HG03439 (cell line): Measurements from ENCODE around the gene RPS5.
"Not testable (repeated sequence)": the region's sequence is repeated elsewhere in the genome, so short reads cannot be mapped to it uniquely, and the experiment has no call there.

ENCODE experiments used
- ATAC-seq: cut with Tn5 transposase; IDR thresholded peaks from one replicate; pipeline ENCODE4 v1.9.1; 2021; ENCODE audit warnings: mild to moderate bottlenecking, moderate library complexity; ENCODE audit not compliant: unreplicated experiment

The RPS5 gene

GRCh38 chr19:58355908-58356765, 30.9 kb upstream of the RPS5 start:
- no peak for ATAC-seq

GRCh38 chr19:58356766-58357480, 30.1 kb upstream of the RPS5 start:
- no peak for ATAC-seq

GRCh38 chr19:58357481-58358145, 29.5 kb upstream of the RPS5 start:
- no peak for ATAC-seq

- peak; percentile 20 for ATAC-seq
Measured at GRCh38 chr19:58361900-58362271, 25.2 kb upstream of the RPS5 start.

GRCh38 chr19:58362272-58362994, 24.6 kb upstream of the RPS5 start, which contains the start of gene ZNF497:
Gene ZNF497, minus strand, starts transcription at chr19:58362751. Its CDS starts 5,116 bp downstream, at chr19:58357635.
- ATAC-seq: peak; percentile 84

- ATAC-seq: no peak
Measured at GRCh38 chr19:58364146-58364545, 22.9 kb upstream of the RPS5 start.

GRCh38 chr19:58366585-58367430, 20.3 kb upstream of the RPS5 start:
- ATAC-seq: no peak

GRCh38 chr19:58367698-58368454, 19.2 kb upstream of the RPS5 start:
- ATAC-seq: no peak

GRCh38 chr19:58368561-58369360, 18.3 kb upstream of the RPS5 start:
- ATAC-seq: no peak

- ATAC-seq: no peak
Measured at GRCh38 chr19:58372311-58373133, 14.5 kb upstream of the RPS5 start.

- ATAC-seq: no peak
Measured at GRCh38 chr19:58374200-58374599, 12.9 kb upstream of the RPS5 start.

GRCh38 chr19:58376724-58377123, 10.3 kb upstream of the RPS5 start:
- ATAC-seq: not testable (repeated sequence)

GRCh38 chr19:58379246-58379645, 7.8 kb upstream of the RPS5 start:
- no peak for ATAC-seq

GRCh38 chr19:58380037-58380661, 6.9 kb upstream of the RPS5 start:
- ATAC-seq: no peak

- peak; percentile 76 for ATAC-seq
Measured at GRCh38 chr19:58380662-58381459, 6.2 kb upstream of the RPS5 start, which contains the start of gene ZNF837. Gene ZNF837, minus strand, starts transcription at chr19:58381030. Its CDS starts 11,698 bp downstream, at chr19:58369332.
